Endothelial cell of umbilical vein (primary cell): ENCODE measurements around the gene CEMP1. TPM values are rescaled to one million over a fixed set of nuclear protein-coding genes. Genes with fewer than 3 reads are reported as not detected.
A peak's percentile ranks its signal among the peaks of the same experiment; 100 is the strongest.
"Not testable (repeated sequence)": the region's sequence is repeated elsewhere in the genome, so short reads cannot be mapped to it uniquely, and the experiment has no call there.

Experiments used
- BruUV-seq: library from RNA; stranded (reverse); fragments of 400-500 nt; replicated peaks from 2 replicates; lab custom pipeline; 2021; lab: Mats Ljungman, UMichigan
- CTCF ChIA-PET: fragments of 300-600, 350-600 bp; sonication (Branson Sonifier 250); formaldehyde crosslinking; loops from one replicate; lab custom pipeline; 2021; ENCODE audit warnings: antibody characterized with exemption, inconsistent platforms; lab: Charles Lee
- POLR2A ChIA-PET: fragments of 300-600, 350-600 bp; sonication (Branson Sonifier 250); formaldehyde crosslinking; loops from one replicate; lab custom pipeline; 2021; ENCODE audit warnings: antibody characterized with exemption, inconsistent platforms; lab: Charles Lee
- DNase-seq: peaks from one replicate; pipeline ENCODE4 v3.0.0-alpha.2; 2011; ENCODE audit warnings: low read depth, low spot score
- FAIRE-seq: peaks from 2 replicates; lab custom pipeline; 2011; peaks lifted over from hg19 to GRCh38; lab: Jason Lieb, UNC
- H2AFZ ChIP-seq: 2 replicates; pipeline ENCODE4 v1.6.0; 2012; ENCODE audit warnings: low read depth, low read length, control low read depth, inconsistent platforms
- H3K27ac ChIP-seq: 2 replicates; pipeline ENCODE4 v1.5.1; 2011; ENCODE audit warnings: low read depth, mild to moderate bottlenecking, control low read depth, low read length, moderate library complexity; ENCODE audit not compliant: insufficient read depth
- H3K27me3 ChIP-seq, 2 experiments: 2 replicates each; pipeline versions ENCODE4 v1.6.0 to v1.6.1; 2011; ENCODE audit warnings: low read length in 2 of 2, mixed read lengths in 1 of 2; ENCODE audit not compliant: control insufficient read depth in 2 of 2, insufficient read depth in 2 of 2
- H3K36me3 ChIP-seq, 2 experiments: 2 replicates in 1 of 2; 3 replicates in 1 of 2; pipeline ENCODE4 v1.5.1; 2011; ENCODE audit warnings: low read length in 2 of 2, mild to moderate bottlenecking in 1 of 2, moderate library complexity in 1 of 2; ENCODE audit not compliant: control insufficient read depth in 2 of 2, insufficient read depth in 2 of 2; ENCODE audit errors: extremely low read depth in 1 of 2
- H3K4me1 ChIP-seq: 3 replicates; pipeline ENCODE4 v1.5.1; 2011; ENCODE audit warnings: mild to moderate bottlenecking, low read length; ENCODE audit not compliant: control insufficient read depth, insufficient read depth; ENCODE audit errors: extremely low read depth
- H3K4me2 ChIP-seq: 2 replicates; pipeline ENCODE4 v1.6.1; 2011; ENCODE audit warnings: low read length, control low read depth, mixed read lengths; ENCODE audit not compliant: insufficient read depth
- H3K4me3 ChIP-seq, 3 experiments: fragments of 200-600 bp in 1 of 3; sonication (generic), shearing (Covaris generic) in 1 of 3; replicated peaks in 1 of 3; 2 replicates each; pipeline ENCODE4 v1.5.1; 2011 to 2016; ENCODE audit warnings: control low read depth in 3 of 3, low read length in 3 of 3, mild to moderate bottlenecking in 2 of 3, inconsistent platforms in 1 of 3, low read depth in 1 of 3, moderate library complexity in 1 of 3; ENCODE audit not compliant: insufficient read depth in 1 of 3
- H3K79me2 ChIP-seq: 2 replicates; pipeline ENCODE4 v1.6.0; 2012; ENCODE audit warnings: low read length, inconsistent platforms; ENCODE audit not compliant: control insufficient read depth, insufficient read depth
- H3K9ac ChIP-seq: replicated peaks from 2 replicates; pipeline ENCODE3; 2011; ENCODE audit warnings: low read length, control low read depth; ENCODE audit not compliant: insufficient read depth; ENCODE audit errors: extremely low read depth
- H3K9me1 ChIP-seq: replicated peaks from 3 replicates; pipeline ENCODE4 v1.6.0; 2011; ENCODE audit warnings: mild to moderate bottlenecking, low read length; ENCODE audit not compliant: control insufficient read depth, insufficient read depth; ENCODE audit errors: extremely low read depth
- H3K9me3 ChIP-seq: replicated peaks from 2 replicates; pipeline ENCODE4 v1.5.1; 2012; ENCODE audit warnings: low read length, inconsistent platforms; ENCODE audit not compliant: control insufficient read depth, insufficient read depth
- H4K20me1 ChIP-seq: replicated peaks from 2 replicates; pipeline ENCODE3; 2011; ENCODE audit warnings: mild to moderate bottlenecking, low read length; ENCODE audit not compliant: control insufficient read depth, insufficient read depth; ENCODE audit errors: extremely low read depth
- CTCF ChIP-seq, 2 donors: IDR thresholded peaks; 1 replicate in 1 of 2; 2 replicates in 1 of 2; pipeline ENCODE4 v1.5.1; 2011; ENCODE audit warnings: low read length in 2 of 2, mild to moderate bottlenecking in 2 of 2, moderate library complexity in 2 of 2, control low read depth in 1 of 2, inconsistent platforms in 1 of 2, low read depth in 1 of 2; ENCODE audit not compliant: insufficient read depth in 1 of 2; ENCODE audit errors: extremely low read depth in 1 of 2
- dilution Hi-C: fragments of 300-500 bp; cut with MboI; formaldehyde crosslinking; loops from one replicate; pipeline ENCODE4 v1.15.0; 2019; ENCODE audit warnings: low sequenced_read_pairs; ENCODE audit not compliant: extremely low pct_ligation_motif_present
- intact Hi-C: fragments of 100-400 bp; cut with micrococcal nuclease; formaldehyde crosslinking; loops from one replicate; pipeline ENCODE4 v1.10.0; 2022
- polyA plus RNA-seq, 4 experiments: library from polyadenylated mRNA; depleted of rRNA in 3 of 4; stranded (reverse) in 3 of 4; unstranded in 1 of 4; fragments of >200 nt; gene quantifications; 2 replicates each; pipeline versions ENCODE4 v1.2.1 to v1.2.3, GENCODE V29; 2011 to 2012; ENCODE audit warnings: missing spikeins in 1 of 4
- total RNA-seq: library from RNA; stranded (reverse); gene quantifications from 2 replicates; pipeline ENCODE4 v1.2.3, GENCODE V29; 2021

CEMP1 gene
- total and polyA plus RNA-seq, 2 donors (not counting 3 experiments of a cell fraction or from before 2014, with no cell fraction given): not detected

GRCh38 chr16:2568573-2568972 is 37.4 kb upstream of the CEMP1 start:
- intact Hi-C loops, DNase-seq, H2AFZ ChIP-seq, H4K20me1 ChIP-seq, H3K9ac ChIP-seq, H3K27ac ChIP-seq, H3K4me3 ChIP-seq, H3K27me3 ChIP-seq, CTCF ChIA-PET, H3K9me3 ChIP-seq, H3K79me2 ChIP-seq, dilution Hi-C loops, POLR2A ChIA-PET, H3K4me1 ChIP-seq, H3K9me1 ChIP-seq, H3K36me3 ChIP-seq, H3K4me2 ChIP-seq, BruUV-seq: not testable (repeated sequence)
- FAIRE-seq: peak; percentile 21

- DNase-seq, H4K20me1 ChIP-seq, POLR2A ChIA-PET, H3K4me1 ChIP-seq, H3K79me2 ChIP-seq, H3K4me3 ChIP-seq, H3K27ac ChIP-seq, H3K36me3 ChIP-seq, H2AFZ ChIP-seq, H3K9me3 ChIP-seq, intact Hi-C loops, H3K9ac ChIP-seq, H3K27me3 ChIP-seq, H3K4me2 ChIP-seq, CTCF ChIA-PET, BruUV-seq, H3K9me1 ChIP-seq, dilution Hi-C loops: not testable (repeated sequence)
- peak; percentile 74 for FAIRE-seq
These were observed 36.3 kb upstream of the CEMP1 start for GRCh38 chr16:2567506-2567905.

- intact Hi-C loops, DNase-seq, H3K79me2 ChIP-seq, H3K4me2 ChIP-seq, POLR2A ChIA-PET, H3K4me3 ChIP-seq, H4K20me1 ChIP-seq, H3K4me1 ChIP-seq, H3K9me1 ChIP-seq, H2AFZ ChIP-seq, H3K36me3 ChIP-seq, CTCF ChIA-PET, H3K27me3 ChIP-seq, dilution Hi-C loops, H3K27ac ChIP-seq, H3K9me3 ChIP-seq, H3K9ac ChIP-seq, BruUV-seq: not testable (repeated sequence)
- peak; percentile 99 for FAIRE-seq
- peak in 1 of 2 donors; percentile 14 for TF ChIP-seq CTCF (IDR thresholded peaks at IDR 0.05; ENCODE audit: extremely low read depth in 1 of 2, insufficient read depth in 1 of 2, low read depth in 1 of 2, low read length in 2 of 2)
These were observed 29.6 kb upstream of the CEMP1 start for GRCh38 chr16:2560798-2561133.
